Activated T-helper 1 cell treated with anti-CD3 and anti-CD28 coated beads, Interleukin-2, amount 50 U/mL, for 16 hours (primary cell): ENCODE results near the gene ZNF512.
A peak's percentile ranks its signal among the peaks of the same experiment; 100 is the strongest.
"Not testable (repeated sequence)": the region's sequence is repeated elsewhere in the genome, so short reads cannot be mapped to it uniquely, and the experiment has no call there.

Experiments
- DNase-seq, 2 donors: peaks; one replicate each; pipeline ENCODE4 v3.0.0-alpha.2; 2020; ENCODE audit warnings: low read depth in 1 of 2, low spot score in 1 of 2

The ZNF512 gene

DNA sequence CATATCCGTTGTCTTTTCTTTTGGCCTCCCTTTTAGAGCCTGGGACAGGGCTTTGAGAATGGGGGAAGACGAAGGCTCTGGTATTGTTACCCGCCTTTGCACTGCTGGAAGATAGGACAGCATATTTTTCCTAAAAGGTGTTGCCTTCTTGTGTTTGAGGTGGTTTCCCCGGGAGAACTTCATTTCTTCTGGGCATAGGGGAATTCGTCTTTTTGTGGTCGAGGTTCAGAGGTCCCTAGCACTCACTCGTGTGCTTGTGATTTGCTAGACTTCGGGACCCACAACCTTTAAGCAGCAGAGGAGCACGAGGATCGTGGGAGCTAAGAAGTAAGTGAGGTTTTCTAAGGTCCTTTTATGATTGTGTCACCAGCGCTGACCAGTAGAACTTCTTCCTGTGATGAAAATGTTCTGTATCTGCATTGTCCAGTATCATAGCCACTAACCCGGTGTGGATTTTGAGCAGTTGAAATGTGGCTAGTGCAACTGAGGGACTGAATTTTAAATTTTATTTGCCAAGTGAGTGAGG, 611 bp downstream of the ZNF512 start:
- no peak for DNase-seq

DNA sequence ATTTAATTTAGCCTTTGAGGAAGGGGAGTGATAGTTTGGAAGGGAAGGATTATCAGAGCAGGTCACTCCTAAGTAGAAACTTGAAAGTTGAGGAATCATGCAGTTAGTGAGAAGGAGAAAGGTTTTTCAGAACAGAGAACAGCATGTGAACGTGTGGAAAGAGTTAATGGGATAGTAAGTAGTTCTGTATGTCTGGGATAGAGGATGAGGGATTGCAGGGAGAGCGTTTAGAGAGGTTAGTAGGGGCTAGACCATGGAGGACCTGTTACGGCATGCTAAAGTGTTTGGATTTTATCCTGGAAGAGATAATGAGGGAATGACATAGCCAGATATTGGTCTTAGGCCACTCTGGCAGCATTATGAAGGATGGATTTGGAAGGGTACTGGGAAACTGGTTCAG, 1.8 kb downstream of the ZNF512 start:
- DNase-seq = no peak

DNA sequence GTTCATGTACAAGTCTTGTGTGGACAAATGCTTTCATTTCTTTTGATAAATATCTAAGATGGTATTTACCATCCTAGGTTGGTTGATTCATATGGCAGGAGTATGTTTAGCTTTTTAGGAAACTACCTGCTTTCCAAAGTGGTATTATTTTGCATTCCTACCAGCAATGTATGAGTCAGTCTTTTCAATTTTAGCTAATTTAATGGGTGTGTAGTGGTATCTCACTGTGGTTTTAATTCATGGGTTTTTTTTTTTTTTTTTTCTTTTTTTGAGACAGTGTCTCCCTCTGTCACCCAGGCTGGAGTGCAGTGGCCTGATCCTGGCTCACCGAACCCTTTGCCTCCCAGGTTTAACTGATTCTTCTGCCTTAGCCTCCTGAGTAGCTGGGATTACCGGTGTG, 4.2 kb downstream of the ZNF512 start:
- DNase-seq = no peak

DNA sequence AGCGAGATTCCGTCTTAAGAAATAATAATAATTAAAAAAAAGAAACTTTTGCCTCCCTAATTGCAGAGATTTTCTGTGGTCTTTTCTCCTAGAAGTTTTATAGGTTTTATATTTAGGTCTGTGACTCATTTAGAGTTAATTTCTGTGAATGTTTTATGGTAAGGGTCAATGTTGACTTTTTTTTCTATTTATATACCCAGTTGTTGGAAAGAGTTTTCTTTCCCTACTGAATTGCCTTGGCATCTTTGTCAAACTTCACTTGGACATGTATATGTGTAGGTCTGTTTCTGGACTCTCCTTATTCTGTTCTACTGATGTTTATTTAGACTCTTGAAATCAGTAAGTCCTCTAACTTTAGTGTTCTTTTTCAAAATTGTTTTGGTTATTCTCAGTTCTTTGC, 5.5 kb downstream of the ZNF512 start:
- DNase-seq = no peak

DNA sequence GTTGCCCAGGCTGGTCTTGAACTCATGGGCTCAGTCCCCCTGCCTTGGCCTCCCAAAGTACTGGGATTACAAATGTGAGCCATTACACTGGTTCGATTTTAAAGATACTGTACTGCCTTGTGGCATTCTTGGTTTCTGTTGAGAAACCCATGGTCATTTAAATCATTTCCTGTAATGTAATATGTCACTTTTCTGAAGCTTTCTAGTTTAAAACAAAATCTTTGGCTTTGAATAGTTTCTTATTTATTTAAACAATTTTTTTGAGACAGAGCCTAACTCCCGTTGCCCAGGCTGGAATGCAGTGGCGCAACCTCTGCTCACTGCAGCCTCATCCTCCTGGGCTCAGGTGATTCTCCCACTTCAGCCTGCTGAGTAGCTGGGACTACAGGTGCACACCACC, 8.9 kb downstream of the ZNF512 start:
- no peak for DNase-seq

DNA sequence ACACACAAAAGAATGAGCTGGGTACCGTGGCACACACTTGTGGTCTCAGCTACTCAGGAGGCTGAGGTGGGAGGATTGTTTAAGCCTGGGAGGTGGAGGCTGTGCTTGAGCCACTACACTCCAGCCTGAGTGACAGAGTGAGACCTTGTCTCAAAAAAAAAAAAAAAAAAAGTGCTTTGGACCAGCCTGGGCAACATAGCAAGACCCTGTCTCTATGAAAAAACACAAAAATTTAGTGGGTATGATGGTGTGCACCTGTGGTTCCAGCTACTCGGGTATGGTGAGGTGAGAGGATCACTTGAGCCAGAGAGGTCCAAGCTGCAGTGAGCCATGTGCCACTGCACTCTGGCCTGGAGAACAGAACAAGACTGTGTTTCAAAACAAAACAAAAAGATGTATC, 10.4 kb downstream of the ZNF512 start:
- DNase-seq = no peak

DNA sequence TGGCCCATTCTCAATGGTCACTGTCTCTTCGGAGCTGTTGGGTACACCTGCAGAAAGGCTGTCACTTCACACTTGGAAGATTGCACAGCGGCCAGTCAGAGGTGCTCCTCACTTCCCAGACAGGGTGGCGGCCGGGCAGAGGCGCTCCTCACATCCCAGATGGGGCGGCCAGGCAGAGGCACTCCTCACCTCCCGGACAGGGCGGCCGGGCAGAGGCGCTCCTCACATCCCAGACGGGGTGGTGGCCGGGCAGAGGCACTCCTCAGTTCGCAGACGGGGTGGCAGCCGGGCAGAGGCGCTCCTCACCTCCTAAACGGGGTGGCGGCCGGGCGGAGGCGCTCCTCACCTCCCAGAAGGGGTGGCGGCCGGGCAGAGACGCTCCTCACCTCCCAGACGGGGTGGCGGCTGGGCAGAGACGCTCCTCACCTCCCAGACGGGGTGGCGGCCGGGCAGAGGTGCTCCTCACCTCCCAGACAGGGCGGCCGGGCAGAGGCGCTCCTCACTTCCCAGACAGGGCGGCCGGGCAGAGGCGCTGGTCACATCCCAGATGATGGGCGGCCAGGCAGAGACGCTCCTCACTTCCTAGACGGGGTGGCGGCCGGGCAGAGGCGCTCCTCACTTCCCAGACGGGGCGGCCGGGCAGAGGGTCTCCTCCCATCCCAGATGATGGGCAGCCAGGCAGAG, 11.3 kb downstream of the ZNF512 start:
- not testable (repeated sequence) for DNase-seq

DNA sequence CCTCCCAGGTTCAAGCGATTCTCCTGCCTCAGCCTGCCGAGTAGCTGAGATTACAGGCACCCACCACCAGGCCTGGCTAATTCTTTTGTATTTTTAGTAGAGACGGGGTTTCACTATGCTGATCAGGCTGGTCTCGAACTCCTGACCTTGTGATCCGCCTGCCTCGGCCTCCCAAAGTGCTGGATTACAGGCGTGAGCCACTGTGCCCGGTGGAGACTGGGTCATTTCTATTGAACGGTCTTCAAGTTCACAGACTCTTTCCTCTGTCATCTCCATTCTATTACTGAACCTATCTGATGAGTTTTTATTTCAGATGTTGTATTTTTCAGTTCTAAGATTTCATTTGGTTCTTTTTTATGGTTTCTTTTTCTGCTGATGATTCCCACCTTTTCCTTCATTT, 12.6 kb downstream of the ZNF512 start:
- not testable (repeated sequence) for DNase-seq

DNA sequence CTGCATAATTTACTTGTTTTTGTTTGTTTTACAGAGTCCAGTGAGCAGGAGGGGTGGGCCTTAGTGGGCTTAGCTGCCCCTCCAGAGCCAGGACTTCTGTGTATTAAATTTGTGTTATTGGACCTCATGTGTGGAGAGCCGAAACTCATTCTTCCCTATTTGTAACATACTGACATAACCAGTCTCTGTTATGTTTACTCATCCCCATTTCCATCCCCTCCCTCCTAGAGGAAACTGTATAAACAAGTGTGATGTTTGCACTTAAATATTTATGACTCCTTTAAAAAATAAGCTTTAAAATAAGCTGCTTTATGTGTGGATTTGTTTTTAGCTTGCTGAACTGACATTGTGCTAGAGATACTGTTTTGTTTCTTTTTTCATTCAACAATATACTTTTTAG, 13.8 kb downstream of the ZNF512 start:
- no peak for DNase-seq

DNA sequence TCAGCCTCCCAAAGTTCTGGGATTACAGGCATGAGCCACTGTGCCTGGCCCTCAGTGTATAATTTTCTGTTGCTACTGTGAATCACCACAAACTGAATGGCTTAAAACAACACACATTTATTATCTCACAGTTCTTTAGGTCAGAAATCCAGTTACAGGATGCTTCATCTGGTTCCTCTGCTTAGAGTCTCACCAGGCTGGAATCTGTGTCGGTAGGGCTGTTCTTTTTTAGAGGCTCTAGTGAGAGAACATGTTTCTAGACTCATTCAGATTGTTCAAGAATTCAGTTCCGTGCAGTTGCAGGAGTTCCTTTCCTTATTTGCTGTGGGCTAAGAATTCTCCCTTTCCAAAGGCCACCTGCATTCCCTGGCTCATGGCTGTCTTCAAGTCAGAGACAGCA, 23.8 kb downstream of the ZNF512 start:
- DNase-seq = no peak

DNA sequence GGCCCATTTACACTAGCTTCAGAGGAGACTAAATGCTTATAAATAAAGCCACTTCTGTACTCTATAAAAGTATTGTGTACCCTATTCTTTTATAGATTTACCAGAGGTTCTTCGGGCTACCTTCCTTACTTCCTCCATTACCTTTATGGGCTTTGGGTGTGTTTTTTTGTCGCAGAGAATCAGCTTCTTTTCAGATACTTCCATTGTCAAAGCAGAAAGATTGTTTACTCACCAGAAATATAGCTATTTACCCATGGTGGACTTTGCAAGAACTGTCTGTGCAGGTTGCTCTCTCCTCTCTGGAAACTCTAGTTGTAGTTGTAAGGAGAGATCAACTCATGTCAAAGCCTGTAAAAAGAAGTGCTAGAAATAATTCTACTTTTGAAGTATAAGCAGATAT, 31.1 kb downstream of the ZNF512 start:
- no peak for DNase-seq

DNA sequence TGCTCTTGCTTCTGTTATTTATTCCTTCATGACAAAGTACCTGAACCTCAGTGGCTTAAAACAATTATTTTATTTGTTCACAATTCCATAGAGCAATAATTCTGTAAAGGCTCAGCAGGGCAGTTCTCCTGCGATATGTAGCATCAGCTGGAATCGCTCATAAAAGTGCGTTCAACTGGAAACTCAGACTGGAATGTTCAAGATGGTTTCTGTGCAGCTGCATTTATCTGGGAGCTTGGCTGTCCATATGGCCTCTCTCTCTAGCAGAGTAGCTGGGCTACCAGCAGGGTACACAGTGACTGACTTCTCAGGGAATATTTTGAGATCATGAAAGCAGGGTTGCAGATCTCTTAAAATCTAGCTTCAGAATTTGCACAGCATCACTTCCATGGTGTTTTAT, 32.5 kb downstream of the ZNF512 start:
- no peak for DNase-seq

DNA sequence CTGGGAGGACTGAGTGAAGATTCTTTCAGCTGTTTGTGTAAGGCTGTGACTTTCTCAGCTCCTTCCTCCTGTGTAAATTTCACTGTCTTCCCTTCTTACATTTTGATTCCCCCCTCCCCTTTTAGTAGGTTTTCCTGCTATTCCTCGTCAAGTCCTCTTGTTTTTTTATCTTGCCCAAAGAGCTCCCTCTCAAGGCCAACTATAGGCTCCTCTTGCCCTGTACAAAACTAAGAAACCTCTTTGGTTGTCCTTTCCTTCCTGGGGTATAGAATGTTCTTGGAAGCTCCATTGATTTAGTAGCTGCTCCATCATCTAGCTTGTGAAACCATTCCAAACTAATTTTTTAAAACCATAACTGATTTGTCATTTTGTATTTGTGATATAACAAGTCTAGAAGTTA, 38.7 kb downstream of the ZNF512 start:
- DNase-seq = no peak

DNA sequence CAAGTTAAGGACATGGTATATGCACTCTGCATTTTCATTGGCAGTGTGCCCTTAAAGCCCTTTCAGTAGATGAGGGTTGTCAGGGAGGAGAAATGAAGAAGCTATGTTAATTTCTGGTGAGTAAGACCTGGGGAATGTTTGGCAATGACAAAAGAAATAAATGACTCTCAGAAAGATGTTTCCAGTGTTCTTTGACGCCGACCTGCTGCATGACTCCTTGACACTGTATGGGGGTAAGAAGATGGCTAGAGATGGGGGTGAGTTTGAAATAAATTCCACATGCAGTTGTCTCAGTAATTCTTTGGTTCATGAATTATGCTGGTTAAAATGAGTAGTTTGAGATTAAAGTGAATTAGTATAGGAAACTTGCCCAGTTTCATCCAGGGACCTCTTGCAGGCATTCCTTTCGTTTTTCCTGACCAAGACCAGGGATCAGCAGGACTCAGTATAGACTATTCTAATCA, 40.1 kb downstream of the ZNF512 start:
- no peak for DNase-seq

DNA sequence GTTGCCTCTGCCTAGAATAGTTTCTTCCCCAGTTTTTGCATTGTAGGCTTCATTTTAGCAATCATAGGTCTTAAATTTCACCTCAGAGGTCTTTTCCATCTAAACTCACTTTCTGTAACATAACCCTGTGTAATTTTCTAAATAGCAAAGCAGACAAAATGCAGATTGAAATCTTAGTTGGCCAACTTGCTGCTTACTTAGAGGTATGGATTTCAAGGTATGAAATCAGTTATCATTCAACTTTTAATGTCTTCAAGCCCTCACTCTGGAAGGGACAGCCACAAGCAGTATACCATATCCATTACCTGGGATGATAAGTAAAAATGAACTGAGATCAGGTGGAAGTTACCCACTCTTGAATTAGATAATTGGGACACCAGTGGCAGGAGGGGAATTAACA, 42.1 kb downstream of the ZNF512 start:
- no peak for DNase-seq

DNA sequence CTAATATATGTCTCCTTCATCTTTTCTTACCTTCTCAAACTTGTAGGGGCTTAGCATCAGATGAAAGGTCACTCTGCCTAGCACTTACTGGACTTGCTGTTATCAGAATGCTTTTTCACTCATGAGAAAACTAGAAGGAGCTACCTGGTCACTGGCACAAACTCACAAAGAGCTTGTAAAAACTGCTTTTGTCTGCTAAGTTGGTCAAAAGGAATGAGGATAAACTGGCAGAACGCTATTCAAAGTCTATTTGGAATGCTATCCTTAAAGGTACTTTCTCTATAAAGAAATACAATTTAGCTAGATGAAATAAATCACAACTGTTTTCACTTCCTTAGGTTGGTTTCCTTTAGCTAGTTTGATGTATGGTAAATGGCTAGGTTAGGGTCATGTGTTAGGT, 43.5 kb downstream of the ZNF512 start:
- DNase-seq = not testable (repeated sequence)

DNA sequence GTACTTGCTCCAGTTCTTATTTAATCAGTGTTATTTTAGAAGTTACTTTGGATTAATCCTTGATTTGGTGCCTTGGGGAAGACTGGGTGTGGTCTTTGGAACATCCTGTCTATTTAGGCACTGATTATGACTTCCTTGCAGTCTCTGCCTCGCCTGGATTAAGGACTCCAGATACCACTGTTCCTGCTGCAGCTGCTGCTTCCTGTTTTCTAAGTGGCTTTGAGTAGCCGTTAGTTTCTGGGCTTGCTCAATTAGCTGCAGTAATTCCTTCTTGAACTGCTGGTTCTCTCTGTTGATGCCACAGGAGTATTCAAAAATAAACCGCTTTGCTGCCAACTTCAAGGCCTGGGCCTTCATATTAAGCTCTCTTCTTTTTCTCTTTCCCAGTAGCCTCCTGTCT, 44.1 kb downstream of the ZNF512 start:
- not testable (repeated sequence) for DNase-seq

DNA sequence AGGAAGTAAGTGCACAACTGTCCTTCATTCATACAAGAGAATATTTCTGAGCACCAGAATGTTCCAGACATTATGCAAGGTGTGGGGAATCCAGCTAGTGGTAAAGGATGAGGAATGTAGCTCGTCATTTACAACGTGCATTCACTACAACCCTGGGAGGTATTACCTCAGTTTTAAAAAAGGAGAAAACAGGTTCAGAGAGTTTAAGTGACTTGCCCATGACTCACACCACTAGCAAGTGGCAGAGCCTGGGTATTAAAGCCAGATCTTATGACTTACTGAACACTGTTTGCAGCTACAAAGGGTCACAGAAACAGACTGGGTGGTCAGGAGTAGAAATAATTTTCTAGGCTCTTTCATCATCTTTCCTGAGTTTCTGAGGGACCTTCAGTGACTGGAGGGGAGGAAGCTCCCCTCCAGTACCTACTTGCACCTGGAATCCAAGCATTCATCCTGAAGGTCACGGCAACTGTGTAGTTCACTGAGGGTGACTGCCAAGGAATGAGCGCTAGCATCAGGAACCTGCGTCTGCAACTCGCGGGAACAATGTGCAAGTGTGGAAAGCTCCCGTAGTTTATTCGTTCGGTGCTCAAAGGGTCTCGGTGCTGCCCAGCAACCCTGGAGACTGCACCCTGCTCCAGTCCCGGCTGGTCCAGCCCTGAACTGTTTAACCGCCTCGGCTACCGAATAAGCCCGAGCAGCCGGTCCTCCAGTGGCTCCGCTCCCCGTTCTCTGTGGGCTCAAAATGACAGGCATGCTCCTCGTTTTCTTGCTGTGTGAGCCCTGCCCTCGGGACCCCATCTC, 45.3 kb downstream of the ZNF512 start:
- DNase-seq = no peak

DNA sequence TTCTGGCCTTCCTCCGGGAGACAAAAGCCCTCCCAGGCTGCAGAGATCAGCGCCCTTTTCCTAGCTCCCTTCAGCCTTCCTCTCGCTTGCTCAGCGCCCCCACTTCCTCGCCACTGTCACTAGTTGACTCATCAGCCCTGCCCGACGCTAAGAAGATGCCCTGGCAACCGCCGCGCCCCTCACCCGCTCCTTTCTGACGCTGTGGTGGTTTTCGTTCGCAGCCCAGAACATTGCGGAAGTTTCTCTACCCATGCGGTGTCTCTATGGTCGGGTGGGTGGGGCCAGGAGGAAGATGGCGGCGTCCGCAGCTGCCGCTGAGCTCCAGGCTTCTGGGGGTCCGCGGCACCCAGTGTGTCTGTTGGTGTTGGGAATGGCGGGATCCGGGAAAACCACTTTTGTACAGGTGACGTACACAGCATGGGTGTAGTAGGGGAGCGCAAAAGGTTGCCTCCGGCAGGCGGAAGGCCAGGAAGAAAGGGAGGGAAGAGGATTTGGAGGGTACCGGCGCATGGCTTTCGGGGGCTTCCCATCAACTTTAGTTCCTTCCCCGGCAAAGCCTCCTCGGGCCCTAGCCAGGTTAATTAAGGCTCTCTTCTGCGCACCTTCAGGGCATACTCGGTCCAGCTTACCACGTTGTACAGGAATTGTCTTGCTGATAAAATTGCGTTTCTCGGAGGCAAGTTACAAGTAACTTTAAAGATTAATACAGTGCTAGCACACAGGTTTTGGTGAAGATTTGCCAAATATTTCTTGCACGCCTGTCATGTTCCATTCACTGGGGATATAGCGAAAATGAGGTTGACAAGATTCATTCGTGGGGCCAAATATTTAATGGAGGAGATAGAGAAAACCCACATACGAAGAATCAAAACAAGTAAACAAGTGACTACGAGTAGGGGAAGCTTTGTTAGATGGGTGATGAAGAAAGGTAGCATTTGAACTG, 46.2 kb downstream of the ZNF512 start, which contains the start of the genes CCDC121 and GPN1:
CCDC121 (minus strand) TSS at position 246 of the 943 bp plus-strand sequence. CDS start 1,213 bp downstream, outside the sequence.
GPN1 (plus strand) TSS at position 284 of the 943 bp plus-strand sequence; CDS start at position 293, 9 bp downstream.
- DNase-seq = peak; percentile 90

DNA sequence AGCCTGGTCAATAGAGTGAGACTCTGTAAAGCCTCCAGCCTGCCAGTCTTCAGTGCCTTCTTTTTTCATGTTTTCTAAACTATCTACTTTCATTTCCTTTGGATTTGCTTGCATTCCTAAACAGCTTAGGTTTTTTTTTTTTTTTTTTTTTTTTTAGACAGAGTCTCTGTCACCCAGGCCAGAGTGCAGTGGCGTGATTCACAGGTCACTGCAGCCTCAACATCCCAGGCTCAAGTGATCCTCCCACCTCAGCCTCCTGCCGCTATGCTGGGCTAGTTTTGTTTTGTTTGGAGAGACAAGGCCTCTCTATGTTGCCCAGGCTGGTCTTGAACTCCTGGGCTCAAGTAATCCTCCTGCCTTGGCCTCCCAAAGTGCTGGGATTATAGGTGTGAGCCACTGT, 47.4 kb downstream of the ZNF512 start:
- DNase-seq = not testable (repeated sequence)

DNA sequence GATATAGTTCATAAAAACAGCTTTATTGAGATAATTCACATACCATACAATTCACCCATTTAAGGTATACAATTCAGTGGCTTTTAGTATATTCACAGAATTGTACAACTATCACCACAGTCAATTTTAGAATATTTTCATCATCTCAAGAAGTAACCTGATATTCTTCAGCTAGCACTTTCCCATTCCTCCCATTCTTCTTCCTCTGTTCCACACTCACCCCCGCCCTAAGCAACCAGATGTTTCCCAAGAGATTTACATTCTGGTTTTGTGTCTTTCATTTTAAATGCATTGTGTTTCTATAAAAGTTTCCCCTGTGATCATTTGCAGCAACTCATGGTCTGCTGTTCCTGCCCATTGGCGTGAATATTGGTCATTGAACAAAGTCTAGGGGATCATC, 51.4 kb downstream of the ZNF512 start:
- DNase-seq = no peak
